GM23248 (cell line): ENCODE data around the gene PARD3B.

Source experiments
- EZH2 ChIP-seq: fragments of 200-600 bp; sonication (generic); IDR thresholded peaks from 2 replicates; pipeline ENCODE4 v1.6.1; 2018; ENCODE audit warnings: antibody characterized with exemption, mild to moderate bottlenecking; ENCODE audit not compliant: insufficient read depth, poor library complexity, severe bottlenecking
- EZH2phosphoT487 ChIP-seq: fragments of 200-600 bp; sonication (generic); IDR thresholded peaks from 2 replicates; pipeline ENCODE4 v1.6.1; 2018; ENCODE audit warnings: antibody characterized with exemption, moderate library complexity, mild to moderate bottlenecking, low read depth; ENCODE audit not compliant: insufficient read depth

- TF ChIP-seq EZH2phosphoT487 (no peak), EZH2 (no peak)
These were observed 570.2 kb downstream of the PARD3B start for GRCh38 chr2:205115511-205115910.
